ENCODE results near the gene C22orf23. TPM values are rescaled to one million over a fixed set of nuclear protein-coding genes. Genes with fewer than 3 reads are reported as not detected.

Gene C22orf23
- total RNA-seq, 4 donors from 2014 or later = 0.85 TPM; not detected in 3

- H3K4me1 ChIP-seq = no peaks in the 10 kb centered on the region
- H3K4me3 ChIP-seq = no peak overlapping the region
- H3K27me3 ChIP-seq = no peaks in the 10 kb centered on the region
- no peak overlapping the region for H3K27ac ChIP-seq
- no peaks in the 10 kb centered on the region for H3K9me3 ChIP-seq
- no peak for DNase-seq
- TF ChIP-seq POLR2A (IDR thresholded peaks at IDR 0.05) (no peak), CTCF (IDR thresholded peaks at IDR 0.05) (no peak)
- peaks cover 0 to 80% (median 0%) of the 10 kb centered on the region in 3 donors for H3K36me3 ChIP-seq
Observed at GRCh38 chr22:37916311-37916710, 37.1 kb downstream of the C22orf23 start.

- TF ChIP-seq POLR2A (IDR thresholded peaks at IDR 0.05) = no peak
- no peak overlapping the region for H3K27ac ChIP-seq
- peaks cover 0 to 53% (median 0%) of the 10 kb centered on the region in 3 donors for H3K36me3 ChIP-seq
- H3K27me3 ChIP-seq = no peaks in the 10 kb centered on the region
- no peaks in the 10 kb centered on the region for H3K9me3 ChIP-seq
- H3K4me3 ChIP-seq = no peak overlapping the region
- no peaks in the 10 kb centered on the region for H3K4me1 ChIP-seq
- DNase-seq = no peak
Observed at GRCh38 chr22:37913233-37913721, 40.1 kb downstream of the C22orf23 start.

DNA sequence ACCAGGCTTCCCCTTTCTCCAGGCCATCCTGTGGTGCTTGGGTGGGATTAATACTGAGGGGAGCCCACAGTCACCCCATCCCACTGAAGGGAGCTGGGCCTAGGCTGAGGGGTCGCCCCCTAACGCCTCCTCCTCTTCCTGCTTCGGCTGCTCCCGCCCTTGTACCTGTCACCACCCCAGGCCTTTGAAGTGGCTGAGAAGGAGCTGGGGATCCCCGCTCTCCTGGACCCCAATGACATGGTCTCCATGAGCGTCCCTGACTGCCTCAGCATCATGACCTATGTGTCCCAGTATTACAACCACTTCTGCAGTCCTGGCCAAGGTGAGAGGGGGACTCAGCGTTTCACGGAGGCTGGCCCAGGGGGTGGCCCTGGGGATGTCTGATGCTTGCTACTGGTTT, 41.2 kb downstream of the C22orf23 start:
- TF ChIP-seq POLR2A (IDR thresholded peaks at IDR 0.05) (no peak), CTCF (IDR thresholded peaks at IDR 0.05) (no peak)
- Histone ChIP-seq H3K9me3 (no peaks in the 10 kb centered on the region), H3K27ac (no peak overlapping the region), H3K4me1 (peaks cover 0 to 7% (median 1%) of the 10 kb centered on the region in 4 donors), H3K4me3 (no peak overlapping the region), H3K27me3 (no peaks in the 10 kb centered on the region), H3K36me3 (peaks cover 0 to 42% (median 0%) of the 10 kb centered on the region in 3 donors)
- DNase-seq = no peak

DNA sequence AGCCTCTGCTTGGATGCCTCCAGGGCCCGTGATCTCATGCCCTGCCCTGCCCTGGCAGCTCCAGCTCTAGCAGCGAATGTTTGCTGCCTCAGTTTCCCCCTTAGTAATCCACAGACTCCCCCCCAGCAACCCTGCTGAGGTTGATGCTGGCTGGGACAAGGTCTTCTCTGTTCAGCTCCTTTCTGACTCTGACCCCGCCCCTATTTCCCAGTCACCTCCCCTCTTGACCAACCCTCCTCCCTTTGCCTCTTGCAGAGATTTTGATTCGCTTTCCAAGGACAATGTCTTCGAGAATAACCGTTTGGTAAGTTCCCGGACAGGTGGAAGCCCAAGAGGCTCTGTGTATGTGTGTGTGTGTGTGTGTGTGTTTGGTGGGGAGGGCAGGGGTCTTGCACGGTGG, 41.7 kb downstream of the C22orf23 start:
- Histone ChIP-seq H3K27ac (peak overlapping the region in 2 of 4 donors; percentile 9 to 74), H3K27me3 (no peaks in the 10 kb centered on the region), H3K4me3 (no peak overlapping the region), H3K4me1 (peaks cover 0 to 9% (median 3%) of the 10 kb centered on the region in 4 donors), H3K36me3 (peaks cover 0 to 37% (median 0%) of the 10 kb centered on the region in 3 donors), H3K9me3 (no peaks in the 10 kb centered on the region)
- DNase-seq = no peak
- TF ChIP-seq CTCF (IDR thresholded peaks at IDR 0.05) = no peak
- no peak for TF ChIP-seq POLR2A (IDR thresholded peaks at IDR 0.05)

GRCh38 chr22:37910890-37911672, 42.3 kb downstream of the C22orf23 start:
- peaks cover 0 to 32% (median 0%) of the 10 kb centered on the region in 3 donors for H3K36me3 ChIP-seq
- H3K4me3 ChIP-seq = no peak overlapping the region
- H3K4me1 ChIP-seq = peaks cover 0 to 9% (median 4%) of the 10 kb centered on the region in 4 donors
- DNase-seq = no peak
- peak overlapping the region in 2 of 4 donors; percentile 12 to 74 for H3K27ac ChIP-seq
- TF ChIP-seq POLR2A (IDR thresholded peaks at IDR 0.05) (no peak), CTCF (IDR thresholded peaks at IDR 0.05) (no peak)
- H3K9me3 ChIP-seq = no peaks in the 10 kb centered on the region
- no peaks in the 10 kb centered on the region for H3K27me3 ChIP-seq

- DNase-seq = no peak
- no peaks in the 10 kb centered on the region for H3K9me3 ChIP-seq
- H3K36me3 ChIP-seq = peaks cover 0 to 20% (median 0%) of the 10 kb centered on the region in 3 donors
- TF ChIP-seq POLR2A (IDR thresholded peaks at IDR 0.05) = no peak
- no peak for TF ChIP-seq CTCF (IDR thresholded peaks at IDR 0.05)
- no peak overlapping the region for H3K4me3 ChIP-seq
- peak overlapping the region in 2 of 4 donors; percentile 10 to 74 for H3K27ac ChIP-seq
- H3K4me1 ChIP-seq = peaks cover 0 to 9% (median 6%) of the 10 kb centered on the region in 4 donors
- no peaks in the 10 kb centered on the region for H3K27me3 ChIP-seq
Observed at GRCh38 chr22:37909766-37910165, 43.6 kb downstream of the C22orf23 start.

Data from Peyer's patch (tissue), 4 donors.